ENCODE data around the gene SLC39A10. TPM values are rescaled to one million over a fixed set of nuclear protein-coding genes. Genes with fewer than 3 reads are reported as not detected.

The SLC39A10 gene
- total and polyA plus RNA-seq, 2 of the 4 experiments (the other 2 are of a cell fraction): 17.6 to 64.7 TPM

- Histone ChIP-seq H3K9ac (ENCODE audit: low read depth, low read length) (no peak overlapping the region), H3K36me3 (ENCODE audit: control insufficient read depth, insufficient read depth, low read length) (peaks cover 12% of the 10 kb centered on the region; the same call in 1 of the 2 replicates), H3K18ac (ENCODE audit: low read depth, low read length) (no peak overlapping the region), H4K5ac (ENCODE audit: low read depth, low read length) (no peak overlapping the region), H3K23ac (ENCODE audit: low read depth, low read length) (no peak overlapping the region), H2BK120ac (ENCODE audit: low read depth, low read length) (no peak overlapping the region), H2AK5ac (ENCODE audit: low read depth, low read length) (no peak overlapping the region), H3K4me2 (ENCODE audit: low read depth, low read length) (no peak overlapping the region), H3K4me1 (ENCODE audit: control insufficient read depth, insufficient read depth, low read length) (no peaks in the 10 kb centered on the region), H3K56ac (ENCODE audit: extremely low read depth, insufficient read depth, low read length) (no peak overlapping the region), H3K27ac (ENCODE audit: insufficient read depth, low read length) (no peak overlapping the region), H2AFZ (replicated peaks; ENCODE audit: low read length, poor library complexity) (no peak overlapping the region), H3K27me3 (ENCODE audit: control insufficient read depth, insufficient read depth, low read length) (no peaks in the 10 kb centered on the region), H3K9me3 (ENCODE audit: control insufficient read depth, insufficient read depth, low read length) (no peaks in the 10 kb centered on the region), H3K4ac (ENCODE audit: low read depth, low read length) (no peak overlapping the region), H4K20me1 (ENCODE audit: insufficient read depth, low read length) (no peaks in the 10 kb centered on the region), H4K8ac (ENCODE audit: low read depth in 2 of 2, low read length in 2 of 2) (no peak overlapping the region), H4K91ac (ENCODE audit: insufficient read depth, low read depth, low read length) (no peak overlapping the region), H3K9me1 (ENCODE audit: insufficient read depth, low read length) (no peaks in the 10 kb centered on the region), H2BK15ac (ENCODE audit: low read depth, low read length) (no peak overlapping the region), H3K4me3 (ENCODE audit: insufficient read depth, low read depth, low read length) (no peak overlapping the region), H2BK20ac (ENCODE audit: low read depth, low read length) (no peak overlapping the region), H3K79me1 (ENCODE audit: low read depth in 1 of 2, low read length in 2 of 2) (peaks cover 0 to 16% of the 10 kb centered on the region in 2 experiments; a peak in 2 of 4 replicates), H3K14ac (replicated peaks; ENCODE audit: low read depth, low read length) (no peak overlapping the region), H2AK9ac (replicated peaks; ENCODE audit: low read depth, low read length, poor library complexity) (no peak overlapping the region), H2BK5ac (ENCODE audit: low read depth, low read length, poor library complexity, severe bottlenecking) (no peak overlapping the region)
- no CpG with 5 or more reads among the region's 1 CpG for WGBS, 2 experiments (ENCODE audit: extremely low coverage in 2 of 2, insufficient read length in 1 of 2)
- ATAC-seq (ENCODE audit: low read depth) (no peak), DNase-seq (no peak)
- ChIA-PET POLR2A (ENCODE audit: unreplicated experiment) (no interaction called here), CTCF (no interaction called here)
- in situ Hi-C loops (cut with MboI; ENCODE audit: low sequenced_read_pairs) (no loop called here), intact Hi-C loops (cut with micrococcal nuclease) (no loop called here), dilution Hi-C loops (cut with HindIII; ENCODE audit: low sequenced_read_pairs, unreplicated experiment) (no loop called here)
- no TSS peak for BruUV-seq (replicated peaks)
- TF ChIP-seq NFE2L2 (IDR thresholded peaks at IDR 0.05; ENCODE audit: low read depth, low read length) (no peak), SMC3 (IDR thresholded peaks at IDR 0.05; ENCODE audit: low read depth, low read length) (no peak), RFX5 (IDR thresholded peaks at IDR 0.05; ENCODE audit: low read depth, low read length) (no peak), MAZ (IDR thresholded peaks at IDR 0.05; ENCODE audit: borderline replicate concordance, low read depth, low read length) (no peak), CHD1 (IDR thresholded peaks at IDR 0.05; ENCODE audit: low read depth, low read length) (no peak), POLR2A (IDR thresholded peaks at IDR 0.05; ENCODE audit: low read depth, low read length) (no peak), BHLHE40 (IDR thresholded peaks at IDR 0.05; ENCODE audit: low read depth, low read length) (no peak), CTCF (conservative IDR thresholded peaks at IDR 0.05; ENCODE audit: low read depth, low read length) (no peak), RAD21 (IDR thresholded peaks at IDR 0.05; ENCODE audit: low read length) (no peak)
Observed at GRCh38 chr2:195722075-195722474, 65.0 kb downstream of the SLC39A10 start.

All from IMR-90 (cell line).